GM19025 (cell line): ENCODE measurements around the gene MX2.

Experiments
- ATAC-seq: cut with Tn5 transposase; IDR thresholded peaks from one replicate; pipeline ENCODE4 v1.9.1; 2021; ENCODE audit warnings: mild to moderate bottlenecking, low read depth, moderate library complexity; ENCODE audit not compliant: unreplicated experiment

The MX2 gene

DNA sequence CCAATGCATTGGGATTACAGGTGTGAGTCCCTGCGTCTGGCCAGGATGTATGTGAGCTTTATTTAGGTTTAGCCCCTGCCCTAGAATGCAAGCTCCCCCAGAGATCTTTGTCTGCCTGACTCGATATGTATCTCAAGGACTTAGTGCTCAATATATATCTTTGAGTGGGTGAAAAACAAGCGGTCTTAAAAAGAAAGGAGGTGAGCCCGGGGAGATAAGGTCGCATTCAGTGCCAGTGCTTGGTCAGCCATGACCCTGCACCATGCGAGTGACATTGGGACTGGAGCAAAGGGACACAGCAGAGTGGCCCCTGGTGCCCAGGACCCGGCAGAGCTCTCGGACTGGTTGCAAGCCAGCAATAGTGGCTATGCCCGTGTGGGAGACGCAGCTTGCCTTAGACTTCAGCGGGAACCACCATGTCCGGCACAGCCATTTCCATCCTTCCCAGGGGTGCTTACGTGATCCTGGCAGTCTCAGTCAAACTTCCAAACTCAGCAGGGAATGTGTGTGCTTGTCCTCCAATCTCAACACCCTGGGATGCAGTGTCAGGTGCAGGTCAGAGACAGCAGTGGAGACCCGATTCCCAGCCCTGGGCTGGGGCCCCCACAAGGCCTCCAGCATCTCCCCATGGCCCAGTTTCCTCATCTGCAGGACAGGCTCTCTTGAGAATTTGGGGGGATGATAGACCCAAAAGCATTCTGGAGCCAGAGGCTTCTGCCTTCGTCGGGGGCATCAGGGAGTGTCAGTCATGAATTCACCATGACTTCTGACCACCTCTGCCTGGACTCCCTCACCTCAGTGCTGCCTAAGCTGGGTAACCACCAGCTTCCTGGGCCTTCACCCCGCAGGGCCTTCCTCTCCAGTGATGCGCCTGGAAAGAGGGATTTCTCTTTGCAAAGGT, 1.8 kb downstream of the MX2 start:
- ATAC-seq: no peak

GRCh38 chr21:41364308-41364707, 2.5 kb downstream of the MX2 start:
- ATAC-seq: no peak

DNA sequence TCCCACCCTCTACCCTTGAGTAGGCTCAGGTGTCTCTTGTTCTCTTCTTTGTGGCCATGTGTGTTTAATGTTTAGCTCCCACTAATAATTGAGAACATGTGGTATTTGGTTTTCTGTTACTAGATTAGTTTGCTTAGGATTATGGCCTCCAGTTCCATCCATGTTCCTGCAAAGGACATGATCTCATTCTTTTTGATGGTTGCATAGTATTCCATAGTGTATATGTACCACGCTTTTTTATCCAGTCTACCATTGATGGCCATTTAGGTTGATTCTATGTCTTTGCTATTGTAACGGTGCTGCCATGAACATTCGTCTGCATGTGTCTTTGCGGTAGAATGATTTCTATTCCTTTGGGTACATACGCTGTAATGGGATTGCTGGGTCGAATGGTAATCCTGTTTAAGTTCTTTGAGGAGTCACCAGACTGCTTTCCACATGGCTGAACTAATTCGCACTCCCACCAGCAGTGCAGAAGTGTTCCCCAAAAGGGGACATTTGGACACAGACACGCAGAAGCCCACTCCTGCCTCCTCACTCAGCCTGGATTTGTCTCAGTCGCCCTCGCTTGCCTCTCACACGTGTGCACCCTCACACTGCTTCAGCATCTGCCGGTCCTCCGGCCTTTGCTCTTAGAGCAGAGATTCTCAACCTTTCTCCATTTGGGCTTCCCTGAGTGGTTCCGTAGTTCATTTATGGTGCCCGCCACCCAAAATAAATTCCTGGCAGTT, 3.7 kb downstream of the MX2 start:
- no peak for ATAC-seq

- no peak for ATAC-seq
Observed at GRCh38 chr21:41366522-41367151, 4.8 kb downstream of the MX2 start.

- no peak for ATAC-seq
Observed at GRCh38 chr21:41367301-41367944, 5.6 kb downstream of the MX2 start.

- ATAC-seq: peak; percentile 64
Observed at GRCh38 chr21:41367945-41368734, 6.3 kb downstream of the MX2 start.

DNA sequence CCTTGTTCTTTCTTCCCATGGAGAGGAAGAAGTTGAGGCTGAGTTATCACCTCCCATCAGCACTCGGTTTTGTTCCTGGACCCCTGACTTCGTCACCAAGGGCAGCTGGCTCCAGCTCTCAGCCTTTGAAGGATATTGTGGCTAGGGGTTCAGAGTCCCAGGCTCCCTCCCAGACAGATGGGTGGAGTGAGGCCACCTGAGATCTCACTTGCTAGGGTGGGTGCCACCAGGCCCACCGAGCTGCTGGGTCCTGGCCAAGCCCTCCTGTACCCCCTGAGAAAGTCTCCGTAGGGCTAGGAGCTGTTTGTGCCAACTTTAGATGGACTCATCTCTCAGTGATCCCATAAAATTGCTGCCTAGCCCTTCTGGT, 6.9 kb downstream of the MX2 start:
- no peak for ATAC-seq

- peak; percentile 39 for ATAC-seq
Observed at GRCh38 chr21:41369105-41369919, 7.5 kb downstream of the MX2 start.

- ATAC-seq: no peak
Observed at GRCh38 chr21:41369920-41370839, 8.4 kb downstream of the MX2 start.

DNA sequence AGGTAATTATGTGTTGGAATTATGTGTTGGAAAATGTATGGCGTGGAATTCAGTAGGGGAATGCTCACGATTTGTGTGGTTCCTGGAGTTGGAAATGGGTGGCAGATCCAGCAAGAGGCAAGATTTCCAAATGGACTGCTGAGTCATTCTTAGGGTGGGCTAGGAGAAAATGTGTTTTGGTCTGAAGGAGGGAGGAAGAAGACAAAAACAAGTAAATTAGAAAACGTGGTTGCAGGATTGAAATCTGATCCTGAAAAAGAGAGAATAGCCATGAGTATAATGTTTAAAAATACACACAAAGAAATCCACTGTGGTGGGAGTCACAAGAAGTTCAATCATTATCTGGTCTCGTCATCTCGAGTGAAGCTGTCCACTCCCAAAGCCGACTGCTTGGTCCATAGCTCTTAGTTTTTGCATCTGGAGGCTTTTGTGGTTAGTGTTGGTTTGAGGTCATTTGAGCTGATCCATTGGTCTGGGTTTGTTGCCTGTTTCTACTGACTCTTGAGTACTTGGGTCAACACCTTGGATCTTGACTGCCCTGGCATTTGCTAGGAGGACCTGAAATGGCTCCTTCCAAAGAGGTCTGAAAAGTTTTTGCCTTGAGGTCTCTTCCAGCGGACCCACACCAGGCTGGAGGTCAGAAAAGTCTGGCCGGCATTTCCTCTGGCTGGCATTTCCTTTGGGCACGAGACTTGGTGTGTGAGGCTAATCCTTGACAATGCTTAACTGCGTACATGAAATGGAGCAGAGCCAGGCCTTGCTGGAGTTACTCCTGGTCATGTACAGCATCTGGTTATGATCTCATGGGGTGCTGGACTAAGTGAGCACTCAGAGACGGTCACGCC, 9.2 kb downstream of the MX2 start:
- ATAC-seq: no peak

DNA sequence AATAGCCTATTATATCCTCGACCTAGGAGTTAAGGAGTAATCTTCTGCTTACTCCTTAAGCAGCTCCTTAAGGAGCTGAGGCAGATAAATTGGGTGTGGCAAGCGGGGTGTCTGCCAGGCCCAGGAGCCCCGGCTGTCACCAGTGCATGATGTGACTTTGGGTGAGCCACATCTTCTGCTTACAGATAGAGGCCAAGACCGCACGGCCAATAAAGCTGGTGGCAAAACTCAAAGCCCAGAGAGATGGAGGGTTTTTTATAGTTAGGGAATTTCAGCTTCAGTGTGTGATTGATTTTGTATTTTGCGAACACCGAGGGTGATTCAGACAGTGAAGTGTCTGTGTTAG, 9.8 kb downstream of the MX2 start:
- ATAC-seq: no peak

GRCh38 chr21:41373253-41373652, 11.4 kb downstream of the MX2 start:
- ATAC-seq: no peak

GRCh38 chr21:41373763-41374162, 11.9 kb downstream of the MX2 start:
- no peak for ATAC-seq

DNA sequence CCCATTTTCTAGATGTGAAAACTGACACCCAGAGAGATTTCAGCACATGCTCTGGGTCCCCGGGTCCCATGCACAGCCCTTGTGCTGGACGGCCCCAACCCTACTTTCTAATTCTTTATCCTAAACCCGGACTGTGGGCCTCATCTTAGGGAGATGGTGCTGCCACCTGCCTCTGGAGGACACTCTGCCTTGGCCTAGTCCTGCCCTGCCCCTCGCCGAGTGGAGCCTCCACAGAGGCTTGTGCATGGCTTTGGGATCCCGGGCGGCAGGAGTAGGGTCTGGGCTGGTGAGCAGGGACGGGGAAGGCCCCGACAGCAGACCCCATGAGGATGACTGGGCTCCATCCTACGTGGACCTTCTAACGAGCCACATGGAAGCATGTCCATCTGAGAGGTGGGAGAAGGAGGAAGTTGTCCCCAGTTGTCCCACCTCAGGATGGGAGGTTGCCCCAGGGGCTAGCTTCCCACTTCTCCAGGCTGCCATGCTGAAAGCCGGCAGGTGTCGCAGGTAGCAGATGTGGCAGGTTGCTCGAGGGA, 12.4 kb downstream of the MX2 start:
- ATAC-seq: no peak

- ATAC-seq: no peak
Observed at GRCh38 chr21:41374867-41375533, 13.2 kb downstream of the MX2 start.

DNA sequence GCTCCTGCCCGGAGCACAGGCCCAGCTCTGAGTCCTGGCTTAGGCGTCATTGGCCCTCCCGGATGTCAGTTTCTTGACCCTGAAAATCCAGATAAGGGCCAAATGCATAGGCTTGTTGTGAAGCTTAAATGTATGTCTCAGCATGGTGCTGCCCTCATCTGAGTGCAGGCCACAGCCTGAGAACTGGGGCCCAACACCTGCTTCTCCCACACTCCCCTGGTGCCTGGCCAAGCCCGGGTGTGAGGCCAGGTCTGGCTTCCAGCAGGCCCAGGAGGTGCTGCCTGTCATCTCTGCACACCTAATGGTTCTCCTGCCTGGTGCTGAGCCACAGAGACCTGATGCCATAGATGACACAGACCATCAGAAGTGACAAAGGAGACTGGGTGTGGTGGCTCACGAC, 14.0 kb downstream of the MX2 start:
- ATAC-seq: no peak

- no peak for ATAC-seq
Observed at GRCh38 chr21:41377715-41378114, 15.9 kb downstream of the MX2 start.
